GM18870 (cell line): Measurements from ENCODE around the gene SMTNL1.

ENCODE experiments used
- ATAC-seq: cut with Tn5 transposase; IDR thresholded peaks from one replicate; pipeline ENCODE4 v1.9.1; 2021; ENCODE audit warnings: moderate library complexity; ENCODE audit not compliant: unreplicated experiment

Gene SMTNL1

DNA sequence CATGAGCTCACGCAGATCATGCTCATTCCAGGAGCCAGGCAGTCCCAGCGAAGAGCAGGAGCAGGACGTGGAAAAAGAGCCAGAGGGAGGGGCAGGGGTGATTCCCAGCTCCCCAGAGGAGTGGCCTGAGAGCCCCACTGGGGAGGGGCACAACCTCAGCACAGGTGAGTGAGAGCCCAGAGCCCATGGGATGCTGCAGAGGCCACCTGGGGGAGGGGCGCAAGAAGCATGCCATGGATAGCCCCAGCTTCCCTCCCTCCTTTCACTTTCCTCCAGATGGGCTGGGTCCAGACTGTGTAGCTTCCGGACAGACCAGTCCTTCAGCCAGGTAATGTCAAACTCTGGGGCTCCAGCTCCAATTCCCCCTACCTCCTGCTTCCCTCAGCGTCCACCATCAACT, 6.2 kb downstream of the SMTNL1 start:
- no peak for ATAC-seq

DNA sequence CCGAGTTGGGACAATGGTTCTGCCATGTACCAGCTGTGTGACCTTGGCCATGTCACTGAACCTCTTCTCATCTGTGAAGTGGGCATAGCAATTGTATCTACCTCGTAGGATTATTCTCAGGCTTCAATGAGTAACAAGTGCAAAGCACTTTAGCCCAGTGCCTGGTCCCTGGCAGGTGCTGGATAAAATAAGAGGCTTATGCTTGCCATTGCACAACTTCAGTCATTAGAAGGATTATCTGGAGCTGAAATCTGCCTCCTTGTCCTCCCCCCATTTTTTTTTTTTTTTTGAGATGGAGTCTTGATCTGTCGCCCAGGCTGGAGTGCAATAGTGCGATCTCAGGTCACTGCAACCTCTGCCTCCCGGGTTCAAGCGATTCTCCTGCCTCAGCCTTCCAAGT, 7.2 kb downstream of the SMTNL1 start:
- ATAC-seq = no peak

DNA sequence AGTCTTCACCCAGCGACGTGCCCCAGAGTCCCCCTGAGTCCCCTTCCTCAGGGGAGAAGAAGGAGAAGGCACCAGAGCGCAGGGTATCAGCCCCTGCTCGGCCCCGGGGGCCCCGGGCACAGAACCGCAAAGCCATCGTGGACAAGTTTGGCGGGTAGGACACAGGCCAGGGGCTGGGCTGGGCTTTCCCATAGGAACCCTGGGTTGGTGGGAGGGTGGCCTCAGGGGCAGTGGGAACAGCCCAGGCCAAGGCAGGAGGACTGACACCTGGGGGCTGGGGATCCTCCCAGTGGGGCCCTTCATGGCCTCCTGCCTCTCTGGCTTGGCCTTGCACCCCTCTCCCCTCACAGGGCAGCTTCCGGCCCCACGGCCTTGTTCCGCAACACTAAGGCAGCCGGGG, 8.5 kb downstream of the SMTNL1 start:
- no peak for ATAC-seq

DNA sequence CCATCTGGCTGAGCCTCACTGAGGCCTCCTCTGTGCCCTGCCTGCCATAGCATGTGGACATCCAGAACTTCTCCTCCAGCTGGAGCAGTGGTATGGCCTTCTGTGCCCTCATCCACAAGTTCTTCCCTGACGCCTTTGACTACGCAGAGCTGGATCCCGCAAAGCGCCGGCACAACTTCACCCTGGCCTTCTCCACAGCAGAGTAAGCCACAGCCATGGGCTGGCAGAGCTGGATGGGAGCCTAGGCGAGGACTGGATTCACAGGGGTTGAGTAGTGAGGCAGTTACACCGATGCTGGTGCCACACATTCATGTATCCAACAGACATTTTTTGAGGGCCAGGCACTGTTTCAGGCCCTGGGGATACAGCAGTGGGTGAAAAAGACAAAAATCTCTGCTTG, 9.1 kb downstream of the SMTNL1 start:
- ATAC-seq = no peak

DNA sequence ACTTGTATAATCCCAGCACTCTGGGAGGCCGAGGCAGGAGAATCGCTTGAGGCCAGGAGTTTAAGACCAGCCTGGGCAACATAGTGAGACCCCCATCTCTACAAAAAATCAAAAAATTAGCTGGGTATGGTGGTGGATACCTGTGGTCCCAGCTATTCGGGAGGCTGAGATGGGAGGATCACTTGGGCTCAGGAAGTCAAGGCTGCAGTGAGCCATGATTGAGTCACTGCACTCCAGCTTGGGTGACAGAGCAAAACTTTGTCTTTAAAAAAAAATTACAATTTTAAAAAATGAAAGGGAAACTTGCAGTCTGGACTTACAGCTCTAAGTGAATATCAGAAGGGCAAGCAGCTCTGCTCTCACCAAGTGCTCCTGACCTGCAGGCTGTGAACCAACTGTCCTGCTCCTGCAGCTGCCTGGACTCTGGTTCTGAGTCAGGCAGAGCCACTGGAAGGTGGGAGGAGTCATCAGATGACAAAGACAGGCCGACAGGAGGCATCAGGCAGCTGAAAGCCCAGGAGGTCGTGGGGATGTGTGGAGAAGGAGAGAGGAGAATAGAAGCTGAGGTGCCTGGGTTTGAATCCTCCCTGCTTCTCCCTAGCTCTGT, 9.6 kb downstream of the SMTNL1 start:
- peak; percentile 35 for ATAC-seq

DNA sequence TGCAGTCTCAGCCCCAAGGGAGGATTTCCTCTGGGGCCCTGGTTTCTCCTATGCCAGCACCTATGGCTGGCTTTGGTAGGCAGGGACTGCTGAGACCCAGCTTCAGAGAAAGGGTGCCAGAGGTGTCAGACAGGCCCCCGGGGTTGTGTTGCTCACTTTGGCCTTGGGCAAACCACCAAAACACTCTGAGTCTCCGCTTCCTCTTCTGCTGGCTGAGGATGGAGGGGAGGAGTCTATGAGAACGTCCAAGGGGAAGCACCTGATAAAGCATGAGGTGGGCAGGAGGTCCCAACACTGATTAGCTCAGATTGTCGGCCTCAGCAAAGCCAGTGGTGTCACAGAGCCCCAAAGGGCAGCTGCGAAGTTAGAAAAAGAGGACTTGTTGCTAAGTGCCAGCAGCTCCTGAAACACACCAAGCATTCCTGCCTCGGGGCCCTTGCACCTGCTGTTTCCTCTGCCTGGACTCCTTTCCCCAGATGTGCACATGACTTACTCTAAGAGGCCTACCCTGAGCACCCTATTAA, 10.5 kb downstream of the SMTNL1 start:
- peak; percentile 86 for ATAC-seq

DNA sequence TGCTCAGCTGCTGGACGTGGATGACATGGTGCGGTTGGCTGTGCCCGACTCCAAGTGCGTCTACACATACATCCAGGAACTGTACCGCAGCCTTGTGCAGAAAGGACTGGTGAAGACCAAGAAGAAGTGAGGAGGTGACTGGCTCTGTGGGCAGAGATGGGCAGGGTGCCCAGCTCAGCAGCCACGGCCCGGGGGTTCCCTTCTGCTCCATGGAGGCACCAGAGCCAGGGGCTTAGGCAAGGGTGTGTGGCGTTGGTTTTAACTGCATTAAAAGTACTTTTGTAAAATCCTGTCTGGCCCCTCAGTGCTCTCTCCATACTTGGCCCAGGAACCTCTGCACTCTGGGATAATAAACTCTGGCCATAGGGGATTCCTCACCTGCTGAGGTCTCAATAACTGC, 12.6 kb downstream of the SMTNL1 start:
- ATAC-seq = no peak

DNA sequence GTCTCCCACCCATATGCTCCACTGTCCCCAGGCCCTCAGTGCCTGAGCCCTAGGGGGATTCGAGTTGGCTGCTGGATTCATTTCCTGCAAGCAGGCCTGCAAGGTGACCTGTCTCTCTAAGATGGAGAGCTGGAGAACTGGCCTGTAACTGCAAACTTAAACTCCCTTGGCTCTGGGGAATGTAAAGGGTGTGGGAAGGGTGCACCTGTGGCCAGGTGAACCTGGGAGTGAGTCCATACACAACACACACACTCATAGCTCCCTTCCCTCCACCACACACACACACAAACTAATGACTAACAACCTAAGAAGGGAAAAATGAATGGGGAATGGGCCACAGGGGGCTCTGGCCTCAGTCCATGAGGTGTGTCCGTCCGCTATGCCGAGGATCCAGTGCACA, 14.5 kb downstream of the SMTNL1 start:
- ATAC-seq = no peak

DNA sequence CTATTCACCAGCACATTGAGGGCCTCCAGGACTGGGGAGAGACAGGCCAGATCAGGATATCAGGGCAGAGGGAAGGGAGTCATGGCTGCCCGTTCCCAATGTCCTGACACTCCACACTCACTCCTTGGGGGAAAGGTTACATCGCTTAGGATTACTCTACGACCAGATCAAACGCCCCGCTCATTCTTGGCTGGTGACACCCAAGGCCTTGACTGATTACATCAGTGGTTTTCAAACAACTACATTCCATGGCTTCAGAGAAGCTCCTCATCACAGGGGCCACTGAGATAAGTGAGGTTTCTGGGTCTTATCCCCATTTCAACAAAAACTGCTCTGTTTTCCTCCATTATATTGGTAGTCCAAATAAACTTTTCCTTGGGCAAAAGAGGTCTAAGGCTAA, 15.1 kb downstream of the SMTNL1 start:
- no peak for ATAC-seq

DNA sequence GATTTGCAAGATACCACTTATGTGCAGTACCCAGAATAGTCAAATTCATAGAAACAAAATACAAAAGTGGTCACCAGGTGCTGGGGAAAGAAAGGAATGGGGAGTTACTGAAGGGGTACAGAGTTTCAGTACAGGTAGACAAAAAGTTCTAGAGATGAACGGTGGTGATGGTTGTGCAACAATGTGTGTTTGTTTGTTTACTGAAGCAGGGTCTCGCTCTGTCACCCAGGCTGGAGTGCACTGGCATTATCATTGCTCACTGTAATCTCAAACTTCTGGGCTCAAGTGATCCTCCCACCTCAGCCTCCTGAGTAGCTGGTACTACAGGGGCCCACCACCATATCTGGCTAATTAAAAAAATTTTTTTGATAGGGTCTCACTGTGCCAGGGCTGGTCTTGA, 18.0 kb downstream of the SMTNL1 start:
- no peak for ATAC-seq

DNA sequence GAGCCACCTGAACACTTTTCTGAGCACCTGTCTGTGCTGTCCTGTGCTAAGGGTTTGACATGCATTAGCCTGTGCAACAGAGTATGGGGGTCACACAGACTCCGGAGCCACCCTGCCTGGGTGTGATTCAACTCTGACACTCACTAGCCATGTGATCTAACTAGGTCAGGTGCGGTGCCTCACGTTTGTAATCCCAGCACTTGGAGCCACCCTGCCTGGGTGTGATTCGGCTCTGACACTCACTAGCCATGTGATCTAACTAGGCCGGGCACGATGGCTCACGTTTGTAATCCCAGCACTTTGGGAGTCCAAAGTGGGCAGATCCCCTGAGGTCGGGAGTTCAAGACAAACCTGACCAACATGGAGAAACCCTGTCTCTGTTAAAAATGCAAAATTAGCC, 18.6 kb downstream of the SMTNL1 start:
- no peak for ATAC-seq

DNA sequence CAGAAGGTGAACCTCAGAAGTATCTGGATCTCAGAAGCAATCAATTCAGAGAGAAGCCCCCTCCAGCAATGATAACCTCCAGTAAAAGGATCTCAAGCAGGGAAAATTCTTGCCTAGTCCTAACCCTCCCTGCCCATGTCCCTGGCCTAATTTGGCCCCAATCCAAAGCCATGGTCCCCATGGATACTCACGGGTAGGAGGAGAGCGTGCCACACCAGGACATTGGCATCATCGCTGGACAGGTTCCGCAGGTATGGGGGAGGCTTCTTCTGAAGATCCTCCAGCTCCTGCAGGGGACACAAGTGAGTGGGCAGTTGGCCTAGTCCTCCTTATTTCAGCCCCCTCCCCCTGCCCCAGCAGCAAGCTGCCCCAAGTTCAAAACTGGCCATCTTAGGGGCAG, 22.8 kb downstream of the SMTNL1 start:
- ATAC-seq = no peak

DNA sequence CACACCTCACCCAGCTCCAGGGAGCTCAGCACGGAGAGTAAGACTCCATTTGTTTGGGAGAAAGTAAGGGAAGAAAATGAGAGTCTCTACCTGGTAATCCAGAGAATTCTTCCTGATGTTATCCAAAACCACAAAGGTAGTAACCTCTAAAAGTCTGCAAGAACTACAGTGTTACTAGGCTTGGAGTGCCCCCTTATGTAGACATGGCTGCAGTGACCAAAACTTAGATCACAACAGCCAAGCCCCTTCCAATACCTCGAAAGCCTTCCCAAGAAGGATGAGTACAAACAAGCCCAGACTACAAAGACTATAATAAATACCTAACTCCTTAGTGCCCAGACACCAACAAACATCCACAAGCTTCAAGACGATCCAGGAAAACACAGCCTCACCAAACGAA, 25.2 kb downstream of the SMTNL1 start:
- ATAC-seq = no peak

DNA sequence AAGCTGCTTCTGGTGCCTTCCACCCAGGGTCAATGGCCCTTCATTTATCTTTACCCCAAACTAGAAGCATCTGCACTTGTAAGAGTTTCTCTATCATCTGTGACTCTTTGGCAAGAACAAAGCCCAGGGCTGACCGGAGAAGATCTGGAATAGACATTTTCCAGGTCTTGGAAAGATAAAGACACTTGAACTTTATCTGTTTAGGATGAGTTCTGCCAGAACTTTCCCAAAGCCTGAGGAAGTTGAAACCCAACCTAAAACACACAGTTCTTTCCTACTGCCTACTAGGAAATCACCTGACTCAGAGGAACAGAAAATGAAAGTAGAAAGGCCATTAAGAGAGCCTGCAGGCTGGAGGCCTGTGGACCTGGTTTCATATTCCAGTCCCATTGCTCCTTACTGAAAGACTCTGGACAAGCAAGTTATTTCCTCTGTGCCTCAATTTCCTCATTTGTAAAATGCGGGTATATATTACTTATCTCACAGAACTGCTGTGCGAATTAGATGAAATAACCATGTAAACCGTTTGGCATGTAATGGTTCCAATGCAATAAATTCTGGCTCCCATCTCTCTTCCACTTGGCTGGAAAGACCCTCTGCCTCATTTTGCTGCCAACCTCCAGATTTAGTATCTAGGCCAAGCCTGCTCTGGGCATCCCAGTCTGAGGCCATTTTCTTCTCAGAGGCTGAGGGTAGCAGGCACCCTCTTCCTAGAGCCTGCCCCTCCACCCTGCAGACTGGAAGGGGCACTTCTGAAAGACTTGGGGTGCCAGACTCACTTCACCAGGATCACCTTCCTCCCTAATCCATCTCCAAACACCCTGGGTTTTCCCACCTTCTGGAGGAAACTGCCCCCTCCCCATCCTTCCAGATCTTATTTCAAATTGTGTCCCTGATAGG, 28.9 kb downstream of the SMTNL1 start:
- peak; percentile 76 for ATAC-seq

DNA sequence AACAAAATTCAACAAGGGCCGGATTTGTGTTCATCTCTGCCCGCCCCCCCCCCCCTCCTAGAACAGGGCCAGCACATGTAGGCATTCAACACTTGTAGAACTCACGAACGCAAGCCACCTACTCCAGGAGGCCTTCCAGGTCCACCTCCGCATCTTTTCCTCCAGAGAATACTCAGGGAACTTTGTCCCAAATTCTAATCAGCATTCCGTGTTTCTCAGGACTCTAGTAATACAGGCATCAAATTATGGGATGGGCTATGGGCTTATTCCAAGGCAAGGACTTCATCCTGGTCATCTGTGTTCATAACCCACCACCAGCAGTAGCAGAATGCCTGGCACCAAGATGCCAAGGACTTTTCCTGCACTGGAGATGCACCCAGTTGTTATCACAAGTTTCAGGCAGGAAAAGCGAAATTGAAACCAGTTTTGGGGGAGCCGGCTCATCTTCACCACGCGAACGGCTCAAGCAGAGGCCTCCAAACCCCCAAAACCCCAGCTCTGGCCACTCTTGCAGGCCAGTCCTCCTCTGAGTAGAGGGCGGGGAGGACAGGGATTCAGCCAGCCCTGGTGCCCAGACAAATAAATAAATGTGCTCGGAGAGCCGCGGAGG, 29.6 kb downstream of the SMTNL1 start:
- ATAC-seq = no peak

DNA sequence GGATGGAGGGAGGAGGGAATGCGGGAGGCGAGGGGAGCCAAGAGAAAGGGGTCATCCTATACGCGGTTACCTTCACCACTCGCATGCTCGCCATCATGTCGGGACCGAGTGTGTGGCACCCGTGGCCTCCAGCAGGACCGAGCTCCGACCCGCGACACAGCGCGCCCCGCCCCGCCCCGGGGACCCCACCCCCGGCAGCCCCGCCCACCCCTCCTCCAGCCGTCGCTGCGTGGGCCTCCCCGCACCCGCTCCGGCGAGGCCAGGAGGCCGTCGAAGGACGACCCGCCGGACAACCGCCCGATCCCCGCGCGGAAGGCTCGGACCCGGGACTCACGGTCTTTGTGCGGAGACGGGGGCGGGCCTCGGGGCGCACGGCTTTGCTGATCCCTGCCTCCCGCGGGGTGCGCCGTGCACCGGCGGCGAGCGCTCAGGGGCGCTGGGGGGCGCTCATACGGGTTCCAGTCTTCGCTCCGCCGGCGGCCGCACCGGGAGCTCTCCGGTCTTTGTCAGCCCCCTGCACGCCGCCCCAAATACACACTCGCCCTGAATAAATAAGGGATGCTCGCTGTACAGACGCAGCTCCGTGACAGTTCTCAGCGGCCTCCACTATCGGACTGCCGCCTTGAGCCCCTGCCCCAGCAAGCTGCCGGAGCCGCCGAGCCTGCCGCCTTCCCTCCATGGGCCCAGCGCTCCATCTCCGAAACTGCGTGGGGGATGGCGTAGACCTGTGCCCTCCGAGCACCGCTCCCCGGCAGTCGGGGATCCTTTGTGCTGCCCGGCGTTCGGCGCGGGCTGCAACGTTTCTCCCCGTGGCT, 30.3 kb downstream of the SMTNL1 start, which contains the start of gene UBE2L6:
TSS of gene UBE2L6 (minus strand) at position 158 of the 815 bp plus-strand sequence. CDS start at position 97, 61 bp downstream.
- ATAC-seq = peak; percentile 32

DNA sequence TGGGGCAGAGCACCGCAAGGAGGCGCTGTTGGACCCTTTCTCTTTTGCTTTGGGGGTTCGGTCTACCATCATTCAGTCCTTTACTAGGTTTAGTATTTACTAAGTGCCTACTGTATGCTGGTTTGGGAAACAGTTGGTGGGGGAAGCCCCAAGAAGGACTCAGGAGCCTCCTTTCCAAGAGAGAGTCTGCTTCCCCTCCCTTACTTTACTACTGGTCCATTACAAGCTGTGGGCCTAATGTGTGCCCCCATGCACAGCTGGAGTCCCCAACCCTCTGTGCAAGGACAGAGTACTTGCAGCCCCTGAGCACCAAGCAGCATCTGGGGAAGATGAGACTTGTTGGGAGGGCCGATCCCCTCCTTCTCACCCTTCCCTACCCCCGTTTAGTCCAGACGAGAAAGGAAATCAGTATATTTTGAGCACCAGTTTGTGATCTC, 31.0 kb downstream of the SMTNL1 start:
- peak; percentile 68 for ATAC-seq

DNA sequence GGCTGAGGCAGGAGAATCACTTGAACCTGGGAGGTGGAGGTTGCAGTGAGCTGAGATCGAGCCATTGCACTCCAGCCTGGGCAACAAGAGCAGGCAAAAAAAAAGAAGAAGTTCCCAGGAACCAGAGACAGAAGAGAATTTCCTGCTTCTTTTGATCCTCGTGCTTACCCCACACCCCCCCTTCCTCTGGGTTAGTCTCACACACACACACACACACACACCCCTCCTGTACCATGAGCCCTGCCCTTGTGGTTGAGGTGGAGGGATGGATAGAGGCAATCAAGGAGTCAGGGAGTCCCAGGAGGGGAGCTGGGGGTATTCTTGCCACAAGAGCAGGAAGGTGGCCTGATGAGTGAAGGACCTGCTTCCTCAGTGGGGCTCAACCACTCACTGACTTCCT, 34.2 kb downstream of the SMTNL1 start:
- ATAC-seq = no peak

DNA sequence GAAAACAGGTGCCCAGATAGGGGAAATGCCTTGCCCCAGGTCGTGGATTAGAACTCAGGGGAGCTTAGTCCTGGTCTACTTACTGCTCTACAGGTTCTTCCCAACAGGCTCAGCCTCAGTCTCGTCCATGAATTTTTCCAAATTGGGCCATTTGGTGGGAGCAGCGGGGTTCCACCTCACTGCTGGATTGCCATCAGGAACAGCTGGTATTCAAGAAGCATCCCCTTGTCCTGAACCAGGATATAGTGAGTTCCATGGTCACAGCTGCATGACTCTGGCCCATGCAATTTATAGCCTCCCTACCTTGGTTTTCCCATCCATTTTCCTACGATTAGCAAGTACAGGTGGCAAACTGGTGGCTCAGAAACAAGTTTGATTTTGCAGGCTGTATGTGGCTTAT, 36.7 kb downstream of the SMTNL1 start:
- no peak for ATAC-seq

DNA sequence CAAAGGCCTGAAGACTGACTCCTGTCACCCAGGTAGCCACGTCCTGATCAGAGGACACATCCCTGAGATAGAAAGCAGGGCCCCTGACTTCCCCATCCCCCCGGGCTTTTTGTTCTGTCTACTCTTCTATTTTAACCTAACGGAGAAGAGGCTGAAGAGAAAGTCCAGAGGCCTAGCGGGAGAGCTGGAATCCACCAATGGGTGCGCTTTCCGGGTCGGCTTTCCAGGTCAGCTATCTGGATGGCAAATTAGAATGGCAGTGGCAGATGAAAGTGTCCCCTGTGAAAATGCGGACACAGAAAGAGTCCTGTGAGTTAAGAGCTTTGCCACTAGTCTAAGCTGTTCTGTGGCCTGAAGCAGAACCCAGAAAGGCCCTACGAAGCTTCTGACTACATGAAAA, 46.9 kb downstream of the SMTNL1 start:
- no peak for ATAC-seq

DNA sequence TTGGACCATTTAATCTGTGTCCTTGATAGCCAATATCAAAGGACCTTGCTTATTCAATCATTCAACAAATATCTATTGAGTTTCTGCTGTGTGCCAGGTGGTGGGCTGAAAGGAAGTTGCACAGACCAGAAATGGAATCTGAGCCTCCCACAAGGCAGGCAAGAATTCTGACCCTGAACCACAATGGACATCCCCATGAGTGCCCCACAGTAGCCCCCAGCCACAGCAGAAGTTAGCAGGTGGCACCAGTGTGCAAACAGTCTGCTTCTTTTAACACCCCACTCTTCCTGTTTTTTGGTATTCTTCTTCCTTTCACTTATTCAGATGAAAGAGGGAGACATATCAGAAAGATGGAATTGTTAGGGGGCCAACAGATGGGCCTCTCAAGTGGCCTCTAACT, 47.9 kb downstream of the SMTNL1 start:
- ATAC-seq = no peak
